NCI-H1092 (cell line): ENCODE data around the gene CAPZB.

Experiments used
- DNase-seq: peaks from one replicate; lab custom pipeline; 2025; lab: John Stamatoyannopoulos, UW

The CAPZB gene

GRCh38 chr1:19429611-19430010 lies 55.7 kb downstream of the CAPZB start:
- peak; percentile 50 for DNase-seq

GRCh38 chr1:19427087-19427781 lies 58.1 kb downstream of the CAPZB start:
- DNase-seq: no peak

- DNase-seq: no peak
Measured at GRCh38 chr1:19426294-19427086, 58.8 kb downstream of the CAPZB start.

GRCh38 chr1:19425646-19426239 lies 59.6 kb downstream of the CAPZB start:
- DNase-seq: no peak

GRCh38 chr1:19424651-19425570 lies 60.4 kb downstream of the CAPZB start:
- DNase-seq: no peak

- DNase-seq: no peak
Measured at GRCh38 chr1:19423130-19423529, 62.2 kb downstream of the CAPZB start.

GRCh38 chr1:19421365-19421764 lies 64.0 kb downstream of the CAPZB start:
- DNase-seq: no peak

GRCh38 chr1:19420606-19421005 lies 64.7 kb downstream of the CAPZB start:
- DNase-seq: no peak

GRCh38 chr1:19419691-19420090 lies 65.6 kb downstream of the CAPZB start:
- DNase-seq: no peak

GRCh38 chr1:19418503-19418971 lies 66.8 kb downstream of the CAPZB start:
- no peak for DNase-seq

GRCh38 chr1:19416921-19417470 lies 68.3 kb downstream of the CAPZB start:
- no peak for DNase-seq

- no peak for DNase-seq
Measured at GRCh38 chr1:19416145-19416544, 69.2 kb downstream of the CAPZB start.

- DNase-seq: no peak
Measured at GRCh38 chr1:19414515-19415121, 70.7 kb downstream of the CAPZB start.

GRCh38 chr1:19413999-19414398 lies 71.3 kb downstream of the CAPZB start:
- DNase-seq: no peak

- DNase-seq: peak; percentile 57
Measured at GRCh38 chr1:19412654-19413053, 72.7 kb downstream of the CAPZB start.

GRCh38 chr1:19411612-19412011 lies 73.7 kb downstream of the CAPZB start:
- no peak for DNase-seq

GRCh38 chr1:19410393-19410792 lies 74.9 kb downstream of the CAPZB start:
- no peak for DNase-seq

GRCh38 chr1:19409477-19410341 lies 75.6 kb downstream of the CAPZB start:
- no peak for DNase-seq

- no peak for DNase-seq
Measured at GRCh38 chr1:19407494-19408096, 77.7 kb downstream of the CAPZB start.

GRCh38 chr1:19406680-19407079 lies 78.7 kb downstream of the CAPZB start:
- no peak for DNase-seq
